Fibroblast of skin of abdomen (primary cell): Measurements from ENCODE around the gene TSPAN9.

ENCODE experiments used
- DNase-seq: peaks from one replicate; pipeline ENCODE4 v3.0.0-alpha.2; 2013

TSPAN9 gene

GRCh38 chr12:3125674-3126073 is 48.5 kb downstream of the TSPAN9 start:
- no peak for DNase-seq

DNA sequence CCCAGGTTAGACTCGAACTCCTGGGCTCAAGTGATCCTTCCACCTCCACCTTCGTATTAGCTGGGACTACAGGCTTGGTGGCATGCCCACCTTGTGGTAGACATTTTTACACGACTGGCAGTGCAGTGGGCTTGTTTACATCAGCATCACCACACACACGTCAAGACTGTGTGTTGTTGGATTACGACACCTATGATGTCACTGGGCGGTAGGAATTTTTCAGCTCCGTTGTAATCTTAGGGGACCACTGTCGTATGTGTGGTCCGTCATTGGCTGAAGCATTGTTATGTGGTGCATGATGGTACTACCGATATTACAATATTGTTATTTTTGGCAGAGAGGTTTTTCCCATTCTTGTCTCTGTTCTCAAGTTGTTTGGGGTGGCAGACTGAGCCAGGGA is 50.7 kb downstream of the TSPAN9 start:
- DNase-seq: no peak

GRCh38 chr12:3128498-3129293 is 51.5 kb downstream of the TSPAN9 start:
- no peak for DNase-seq

- DNase-seq: peak; percentile 86
Observed at GRCh38 chr12:3129301-3130056, 52.3 kb downstream of the TSPAN9 start.

GRCh38 chr12:3130057-3130830 is 53.1 kb downstream of the TSPAN9 start:
- no peak for DNase-seq

DNA sequence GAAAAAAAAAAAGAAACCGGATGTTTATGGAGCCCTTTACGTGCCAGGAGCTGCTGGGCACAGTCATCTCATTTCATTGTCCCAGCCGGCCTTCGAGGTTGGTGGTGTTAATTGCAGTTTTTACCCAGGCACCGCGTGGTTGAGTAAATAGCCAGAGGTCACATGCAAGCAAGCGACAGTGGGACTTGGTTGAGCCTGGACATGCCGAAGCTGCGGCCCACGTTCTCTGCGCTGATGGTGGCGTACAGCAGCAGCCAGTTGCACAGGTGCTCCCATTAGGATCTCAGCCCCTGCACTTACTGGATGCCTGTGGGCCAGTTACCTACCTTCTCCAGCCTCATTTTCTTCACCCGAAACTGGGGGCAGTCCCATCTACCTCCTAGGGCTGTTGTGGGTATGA is 54.0 kb downstream of the TSPAN9 start:
- no peak for DNase-seq

DNA sequence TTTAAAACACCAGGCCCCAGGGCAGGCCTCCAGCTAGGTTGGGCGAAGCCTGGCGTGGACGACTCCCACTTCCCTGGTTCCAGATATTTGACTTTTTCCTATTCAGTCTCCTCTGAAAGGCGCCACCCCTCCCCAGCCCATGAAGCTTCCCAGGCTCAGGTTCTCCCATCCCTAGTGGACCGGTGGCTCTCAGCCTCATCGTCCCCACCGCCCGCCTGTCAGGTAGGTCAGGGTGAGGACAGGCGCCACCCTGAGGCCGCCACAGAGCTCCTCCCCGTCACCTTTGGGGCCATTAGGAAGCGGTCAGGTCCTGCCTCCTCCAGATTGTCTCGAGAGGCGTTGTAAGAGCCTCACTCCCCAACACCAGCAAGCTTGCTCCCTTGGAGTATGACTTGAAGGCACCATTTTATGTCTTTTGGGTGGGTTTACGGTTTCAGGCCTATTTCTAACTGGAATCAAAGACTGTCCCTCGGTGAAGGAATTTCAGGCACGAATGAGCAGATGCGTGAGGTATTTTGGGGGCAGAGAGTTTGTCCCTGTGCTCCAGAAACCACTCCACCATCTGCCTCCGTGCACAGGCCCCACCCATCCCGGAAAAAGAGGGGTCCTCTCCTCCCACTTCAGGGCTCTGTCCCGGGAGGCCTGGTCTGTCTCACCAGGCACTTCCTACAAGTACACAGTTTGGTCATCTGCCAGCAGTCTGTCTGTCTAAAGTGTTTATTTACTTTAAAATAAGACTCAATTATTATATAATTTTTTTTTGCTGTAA is 55.6 kb downstream of the TSPAN9 start:
- peak; percentile 79 for DNase-seq

DNA sequence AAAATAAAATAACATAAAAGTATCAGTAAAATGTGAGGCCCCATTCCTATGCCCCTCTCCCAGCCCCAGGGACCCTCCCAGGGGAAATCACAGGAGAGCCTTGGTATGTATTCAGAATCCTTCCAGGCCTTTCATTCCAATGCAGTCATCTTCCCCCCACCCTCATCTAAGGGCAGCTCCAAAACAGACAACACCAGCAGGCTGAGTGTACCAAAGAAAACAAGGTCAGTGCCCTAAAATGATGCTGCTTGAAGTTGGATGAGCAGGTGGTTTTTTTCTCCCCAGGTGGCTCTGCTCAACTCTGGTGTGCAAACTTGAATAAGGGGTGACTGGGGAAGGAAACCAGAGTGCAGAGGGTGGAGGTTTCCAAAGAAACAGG is 56.2 kb downstream of the TSPAN9 start:
- DNase-seq: peak; percentile 48

DNA sequence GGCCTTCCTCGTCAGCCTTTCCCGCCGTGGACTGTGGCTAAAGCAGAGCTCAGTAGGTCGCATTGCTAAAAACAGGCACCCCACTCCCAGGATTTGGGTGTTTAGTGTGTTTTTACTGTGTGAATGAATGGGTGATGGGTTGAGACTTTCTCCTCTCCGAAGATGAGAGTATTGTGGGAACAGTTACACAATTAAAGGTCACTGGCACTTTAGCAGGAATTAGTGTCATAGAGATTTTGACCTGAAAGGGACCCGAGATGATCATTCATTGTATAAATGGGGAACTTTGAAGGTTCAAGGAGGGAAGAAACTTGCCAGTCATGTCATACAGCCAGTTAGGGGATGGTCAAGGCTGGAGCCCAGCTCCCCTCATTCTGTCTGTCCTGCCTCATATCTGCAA is 56.9 kb downstream of the TSPAN9 start:
- DNase-seq: no peak

GRCh38 chr12:3134526-3135135 is 57.5 kb downstream of the TSPAN9 start:
- DNase-seq: no peak

- DNase-seq: peak; percentile 72
Observed at GRCh38 chr12:3135522-3136461, 58.6 kb downstream of the TSPAN9 start.

DNA sequence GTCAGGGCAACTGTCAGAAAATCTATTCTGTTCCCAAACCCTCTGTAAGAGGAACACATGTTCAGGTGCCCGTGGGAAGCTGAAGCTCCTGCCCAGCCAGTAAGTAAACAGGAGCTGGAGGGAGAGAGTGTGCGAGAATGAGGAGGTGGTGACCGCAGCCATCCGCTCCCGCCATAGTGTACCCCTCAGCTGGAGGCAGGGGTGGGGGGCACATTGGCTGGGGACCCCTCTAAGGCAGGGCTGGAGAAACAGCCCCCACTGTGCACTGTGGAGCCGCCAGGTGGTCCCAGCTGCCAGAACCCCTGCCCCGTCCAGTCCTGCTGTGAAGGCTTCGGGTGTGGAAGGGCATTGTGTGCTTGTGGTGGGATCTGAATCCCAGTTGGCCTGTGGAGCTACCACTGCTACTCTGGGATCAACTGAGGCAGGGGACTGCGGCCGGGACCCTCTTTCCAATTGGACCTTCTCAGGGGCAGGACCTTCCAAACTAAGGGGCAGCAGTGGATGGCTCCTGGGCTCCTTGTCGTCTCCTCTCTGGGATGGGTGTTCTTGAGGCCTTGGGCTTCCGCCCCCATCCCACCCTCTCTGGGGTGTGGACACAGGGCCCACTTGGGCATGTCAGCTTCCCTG is 59.6 kb downstream of the TSPAN9 start:
- no peak for DNase-seq

DNA sequence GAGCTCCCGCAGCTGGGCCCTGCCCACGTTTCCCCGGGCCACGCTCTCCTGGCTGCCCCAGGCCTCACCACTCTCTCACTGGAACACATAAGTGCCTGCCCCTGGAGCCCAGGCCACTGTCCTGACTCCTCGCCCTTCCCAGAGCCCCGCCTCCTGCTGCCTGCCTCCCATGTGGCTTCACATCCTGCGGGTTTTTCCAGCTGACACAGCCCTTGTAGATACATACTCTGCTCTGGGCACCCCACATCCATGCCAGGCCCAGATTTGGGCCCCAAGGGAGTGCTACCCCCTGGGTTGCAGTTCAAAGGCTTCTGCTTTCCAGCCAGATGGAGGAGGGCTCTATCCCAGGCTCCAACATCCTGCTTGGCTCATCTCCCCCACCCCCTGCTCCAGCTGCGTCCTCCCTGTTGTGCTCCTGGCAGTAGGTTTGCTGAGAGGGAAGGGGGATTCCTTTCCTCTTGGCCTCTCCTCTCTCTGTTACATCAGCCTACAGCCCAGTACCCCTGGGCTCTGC is 60.1 kb downstream of the TSPAN9 start:
- DNase-seq: peak; percentile 57

GRCh38 chr12:3137814-3138445 is 60.8 kb downstream of the TSPAN9 start:
- no peak for DNase-seq

- DNase-seq: no peak
Observed at GRCh38 chr12:3138941-3139511, 61.8 kb downstream of the TSPAN9 start.

GRCh38 chr12:3139760-3140159 is 62.6 kb downstream of the TSPAN9 start:
- DNase-seq: no peak

DNA sequence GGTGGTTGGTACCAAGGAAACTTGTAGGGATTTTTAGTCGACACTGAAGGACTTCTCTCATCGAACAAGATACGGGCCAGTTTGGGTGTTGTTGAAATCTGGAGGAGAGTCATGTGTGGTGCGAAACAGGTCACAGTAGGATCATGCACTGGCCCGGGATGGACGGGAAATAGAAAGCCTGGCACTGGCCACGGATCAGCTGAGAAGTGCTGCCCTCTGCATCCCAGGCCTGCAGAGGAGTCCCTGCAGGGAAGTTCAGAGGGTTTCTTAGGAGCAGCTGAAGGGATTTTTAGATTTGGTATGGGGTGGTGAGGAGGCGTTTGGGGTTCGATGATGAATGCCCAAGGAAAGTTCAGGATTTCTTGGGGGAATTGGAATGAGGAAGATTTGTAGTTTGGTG is 63.1 kb downstream of the TSPAN9 start:
- no peak for DNase-seq

- no peak for DNase-seq
Observed at GRCh38 chr12:3141339-3142321, 64.5 kb downstream of the TSPAN9 start.
